ENCODE results near the gene RCE1. TPM values are rescaled to one million over a fixed set of nuclear protein-coding genes. Genes with fewer than 3 reads are reported as not detected.

The RCE1 gene
- total RNA-seq, 1 experiment from 2014 or later = 20.4 TPM

Other genes starting within 250 kb of the RCE1 start
- 47.9 and 51.3 TPM in 2 replicates for gene RBM14, start 226.8 kb upstream of the RCE1 start, total RNA-seq (2014; rRNA removed; shearing (Covaris generic); ENCODE audit: low replicate concordance)
- 103 and 141 TPM in 2 replicates for gene RBM4, start 204.7 kb upstream of the RCE1 start, total RNA-seq (2014; rRNA removed; shearing (Covaris generic); ENCODE audit: low replicate concordance)
- gene RBM4B, start 165.6 kb upstream of the RCE1 start, total RNA-seq (2014; rRNA removed; shearing (Covaris generic); ENCODE audit: low replicate concordance) = 39.5 and 43.2 TPM in 2 replicates
- 18.9 and 72.0 TPM in 2 replicates for gene SPTBN2, start 114.2 kb upstream of the RCE1 start, total RNA-seq (2014; rRNA removed; shearing (Covaris generic); ENCODE audit: low replicate concordance)
- gene LRFN4, start 13.6 kb downstream of the RCE1 start, total RNA-seq (2014; rRNA removed; shearing (Covaris generic); ENCODE audit: low replicate concordance) = 8.7 and 24.2 TPM in 2 replicates
- 0.14 TPM in 1 of 2 replicates, not detected in the other for gene PC, start 114.9 kb downstream of the RCE1 start, total RNA-seq (2014; rRNA removed; shearing (Covaris generic); ENCODE audit: low replicate concordance)
- gene C11orf86, start 131.9 kb downstream of the RCE1 start, total RNA-seq (2014; rRNA removed; shearing (Covaris generic); ENCODE audit: low replicate concordance) = not detected in 2 replicates
- 0.22 TPM in 1 of 2 replicates, not detected in the other for gene SYT12, start 179.7 kb downstream of the RCE1 start, total RNA-seq (2014; rRNA removed; shearing (Covaris generic); ENCODE audit: low replicate concordance)
- not detected in 2 replicates for gene RHOD, start 213.4 kb downstream of the RCE1 start, total RNA-seq (2014; rRNA removed; shearing (Covaris generic); ENCODE audit: low replicate concordance)